ENCODE measurements around the gene KCNAB1. TPM values are rescaled to one million over a fixed set of nuclear protein-coding genes. Genes with fewer than 3 reads are reported as not detected.

KCNAB1 gene
- total and polyA plus RNA-seq, 2 experiments from 2014 or later, result 0.80 to 1.4 TPM

DNA sequence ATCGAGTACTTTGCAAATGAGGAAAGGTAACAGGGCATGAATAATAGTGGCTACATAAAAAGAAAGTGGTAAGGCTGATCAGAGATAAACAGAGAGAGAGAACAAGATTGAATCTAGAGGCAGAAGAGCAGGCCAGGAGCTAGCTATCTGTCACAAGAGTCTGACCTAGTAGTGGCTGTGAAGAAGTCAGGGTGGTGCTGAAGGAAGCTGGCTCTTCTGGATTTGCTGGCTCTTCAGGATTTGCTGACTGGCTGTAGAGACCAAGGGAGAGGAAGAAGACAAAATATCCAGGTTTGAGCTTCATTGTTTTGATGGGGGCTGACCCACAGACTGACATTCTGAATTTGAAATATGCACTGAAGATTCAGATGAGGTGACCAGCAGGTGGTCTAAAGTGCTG is 292.2 kb downstream of the KCNAB1 start:
- Histone ChIP-seq H3K27me3 (no peaks in the 10 kb centered on the region), H3K27ac (no peak overlapping the region), H3K4me1 (ENCODE audit: insufficient read depth) (no peaks in the 10 kb centered on the region), H4K20me1 (ENCODE audit: insufficient read depth, poor library complexity, severe bottlenecking) (no peaks in the 10 kb centered on the region), H3K4me3 (no peak overlapping the region), H3K9me2 (replicated peaks; ENCODE audit: insufficient read depth) (no peaks in the 10 kb centered on the region), H2AFZ (no peak overlapping the region), H3K36me3 (replicated peaks; ENCODE audit: insufficient read depth, low read depth) (no peaks in the 10 kb centered on the region), H3K9me3 (ENCODE audit: low read depth) (no peaks in the 10 kb centered on the region), H3K79me2 (no peaks in the 10 kb centered on the region), H3K4me2 (no peak overlapping the region)
- TF ChIP-seq EZH2phosphoT487 (IDR thresholded peaks at IDR 0.05; ENCODE audit: low read depth, severe bottlenecking, unreplicated experiment) (no peak), EZH2 (IDR thresholded peaks at IDR 0.05; ENCODE audit: borderline replicate concordance) (no peak)
- TF ChIP-seq, protein P1, sequence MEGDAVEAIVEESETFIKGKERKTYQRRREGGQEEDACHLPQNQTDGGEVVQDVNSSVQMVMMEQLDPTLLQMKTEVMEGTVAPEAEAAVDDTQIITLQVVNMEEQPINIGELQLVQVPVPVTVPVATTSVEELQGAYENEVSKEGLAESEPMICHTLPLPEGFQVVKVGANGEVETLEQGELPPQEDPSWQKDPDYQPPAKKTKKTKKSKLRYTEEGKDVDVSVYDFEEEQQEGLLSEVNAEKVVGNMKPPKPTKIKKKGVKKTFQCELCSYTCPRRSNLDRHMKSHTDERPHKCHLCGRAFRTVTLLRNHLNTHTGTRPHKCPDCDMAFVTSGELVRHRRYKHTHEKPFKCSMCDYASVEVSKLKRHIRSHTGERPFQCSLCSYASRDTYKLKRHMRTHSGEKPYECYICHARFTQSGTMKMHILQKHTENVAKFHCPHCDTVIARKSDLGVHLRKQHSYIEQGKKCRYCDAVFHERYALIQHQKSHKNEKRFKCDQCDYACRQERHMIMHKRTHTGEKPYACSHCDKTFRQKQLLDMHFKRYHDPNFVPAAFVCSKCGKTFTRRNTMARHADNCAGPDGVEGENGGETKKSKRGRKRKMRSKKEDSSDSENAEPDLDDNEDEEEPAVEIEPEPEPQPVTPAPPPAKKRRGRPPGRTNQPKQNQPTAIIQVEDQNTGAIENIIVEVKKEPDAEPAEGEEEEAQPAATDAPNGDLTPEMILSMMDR (IDR thresholded peaks at IDR 0.05; ENCODE audit: poor library complexity), result no peak
- WGBS (ENCODE audit: low lambda C conversion rate, missing lambda C conversion rate), result 81% methylated on average over 1 of the region's 1 CpG
- DNase-seq (ENCODE audit: low spot score), result no peak

DNA sequence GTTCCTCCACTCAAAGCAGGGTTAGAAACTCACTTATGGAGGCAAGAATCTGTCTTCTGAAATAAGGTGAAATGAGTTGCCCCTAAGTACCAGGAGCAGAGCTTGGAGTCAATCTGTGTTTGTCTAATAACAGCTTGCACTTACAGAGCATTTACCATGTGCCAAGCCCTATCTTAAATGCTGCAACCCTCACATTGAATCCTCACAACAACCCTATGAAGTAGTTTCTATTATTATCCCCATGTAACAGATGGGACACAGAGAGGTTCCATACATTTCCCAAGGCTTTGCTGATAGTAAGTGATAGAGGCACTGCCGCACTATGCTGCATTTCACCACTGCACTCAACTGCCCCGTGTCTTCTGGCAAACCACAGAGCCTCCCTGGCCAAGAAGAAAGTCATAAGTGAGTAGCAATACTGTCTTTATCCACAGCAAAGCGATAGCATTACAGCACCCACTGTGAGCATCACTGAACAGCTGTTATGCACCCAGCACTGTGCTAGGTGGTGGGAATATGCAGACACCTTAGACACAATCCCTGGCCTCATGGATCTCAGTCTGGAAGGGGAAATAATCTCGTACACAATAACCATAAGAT is 293.0 kb downstream of the KCNAB1 start:
- H3K27ac ChIP-seq, result no peak overlapping the region
- no peak overlapping the region for H3K4me2 ChIP-seq
- no peaks in the 10 kb centered on the region for H3K9me3 ChIP-seq (ENCODE audit: low read depth)
- DNase-seq (ENCODE audit: low spot score), result no peak
- no peaks in the 10 kb centered on the region for H3K4me1 ChIP-seq (ENCODE audit: insufficient read depth)
- TF ChIP-seq EZH2phosphoT487 (IDR thresholded peaks at IDR 0.05; ENCODE audit: low read depth, severe bottlenecking, unreplicated experiment) (no peak), EZH2 (IDR thresholded peaks at IDR 0.05; ENCODE audit: borderline replicate concordance) (no peak)
- TF ChIP-seq, protein P1 (IDR thresholded peaks at IDR 0.05; ENCODE audit: poor library complexity), result no peak
- no peaks in the 10 kb centered on the region for H3K27me3 ChIP-seq
- no peaks in the 10 kb centered on the region for H4K20me1 ChIP-seq (ENCODE audit: insufficient read depth, poor library complexity, severe bottlenecking)
- 89% methylated on average over 4 of the region's 4 CpGs for WGBS (ENCODE audit: low lambda C conversion rate, missing lambda C conversion rate)
- H3K4me3 ChIP-seq, result no peak overlapping the region
- no peaks in the 10 kb centered on the region for H3K9me2 ChIP-seq (replicated peaks; ENCODE audit: insufficient read depth)
- no peak overlapping the region for H2AFZ ChIP-seq
- no peaks in the 10 kb centered on the region for H3K36me3 ChIP-seq (replicated peaks; ENCODE audit: insufficient read depth, low read depth)
- no peaks in the 10 kb centered on the region for H3K79me2 ChIP-seq

DNA sequence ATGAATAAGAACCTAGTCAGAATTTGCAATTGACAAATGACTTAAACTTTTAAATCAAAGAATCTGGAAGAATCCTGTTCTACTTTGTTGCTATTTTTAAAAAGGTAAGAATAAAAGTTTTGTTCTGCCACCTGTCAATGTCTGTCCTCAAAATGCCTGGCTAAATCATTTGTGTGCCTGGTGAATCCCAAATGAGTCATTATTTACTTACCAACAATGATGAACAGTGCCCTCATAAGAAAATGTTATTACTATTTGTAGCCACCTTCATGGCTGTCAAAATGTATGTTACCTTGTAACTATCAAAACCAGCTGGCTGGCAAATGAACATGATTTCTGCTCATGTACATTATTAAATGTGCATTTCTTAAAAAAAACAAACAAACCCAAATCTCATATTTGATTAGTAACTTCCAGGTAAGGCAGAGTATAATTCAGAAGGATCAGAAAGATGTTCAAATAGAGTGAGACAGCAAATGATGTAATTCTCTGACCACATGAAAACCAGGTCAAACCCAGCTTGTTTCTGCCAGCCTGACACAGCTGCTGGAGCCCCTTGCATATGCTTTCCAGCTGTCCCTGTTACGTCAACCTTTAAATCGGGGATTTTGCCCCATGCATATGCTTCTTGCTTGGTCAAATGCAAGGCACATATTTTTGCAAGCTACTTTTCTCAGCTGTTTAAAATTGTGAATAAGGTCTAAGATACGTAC is 296.6 kb downstream of the KCNAB1 start:
- WGBS (ENCODE audit: low lambda C conversion rate, missing lambda C conversion rate), result 67% methylated on average over 3 of the region's 3 CpGs
- no peak for DNase-seq (ENCODE audit: low spot score)
- Histone ChIP-seq H2AFZ (no peak overlapping the region), H3K4me3 (no peak overlapping the region), H4K20me1 (ENCODE audit: insufficient read depth, poor library complexity, severe bottlenecking) (no peaks in the 10 kb centered on the region), H3K4me1 (ENCODE audit: insufficient read depth) (no peaks in the 10 kb centered on the region), H3K79me2 (no peaks in the 10 kb centered on the region), H3K4me2 (no peak overlapping the region), H3K36me3 (replicated peaks; ENCODE audit: insufficient read depth, low read depth) (no peaks in the 10 kb centered on the region), H3K27ac (no peak overlapping the region), H3K9me3 (ENCODE audit: low read depth) (no peaks in the 10 kb centered on the region), H3K9me2 (replicated peaks; ENCODE audit: insufficient read depth) (no peaks in the 10 kb centered on the region), H3K27me3 (no peaks in the 10 kb centered on the region)
- TF ChIP-seq EZH2phosphoT487 (IDR thresholded peaks at IDR 0.05; ENCODE audit: low read depth, severe bottlenecking, unreplicated experiment), result no peak
- no peak for TF ChIP-seq EZH2 (IDR thresholded peaks at IDR 0.05; ENCODE audit: borderline replicate concordance)
- TF ChIP-seq, protein P1 (IDR thresholded peaks at IDR 0.05; ENCODE audit: poor library complexity), result no peak

Data from hepatocyte (in vitro differentiated cells).